ENCODE data around the gene LRP11.

DNA sequence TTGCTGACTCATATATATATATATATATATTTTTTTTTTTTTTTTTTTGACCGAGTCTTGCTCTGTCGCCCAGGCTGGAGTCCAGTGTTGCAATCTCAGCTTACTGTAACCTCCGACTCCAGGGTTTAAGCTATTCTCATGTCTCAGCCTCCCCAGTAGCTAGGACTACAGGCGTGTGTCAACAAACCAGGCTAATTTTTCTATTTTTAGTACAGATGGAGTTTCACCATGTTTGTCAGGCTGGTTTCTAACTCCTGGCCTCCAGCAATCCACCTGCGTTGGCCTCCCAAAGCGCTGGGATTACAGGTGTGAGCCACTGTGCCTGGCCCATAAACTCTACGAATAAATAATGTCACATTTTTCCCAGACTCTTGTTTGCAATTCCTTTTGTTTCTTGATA, 4.8 kb downstream of the LRP11 start:
- TF ChIP-seq, protein P1, sequence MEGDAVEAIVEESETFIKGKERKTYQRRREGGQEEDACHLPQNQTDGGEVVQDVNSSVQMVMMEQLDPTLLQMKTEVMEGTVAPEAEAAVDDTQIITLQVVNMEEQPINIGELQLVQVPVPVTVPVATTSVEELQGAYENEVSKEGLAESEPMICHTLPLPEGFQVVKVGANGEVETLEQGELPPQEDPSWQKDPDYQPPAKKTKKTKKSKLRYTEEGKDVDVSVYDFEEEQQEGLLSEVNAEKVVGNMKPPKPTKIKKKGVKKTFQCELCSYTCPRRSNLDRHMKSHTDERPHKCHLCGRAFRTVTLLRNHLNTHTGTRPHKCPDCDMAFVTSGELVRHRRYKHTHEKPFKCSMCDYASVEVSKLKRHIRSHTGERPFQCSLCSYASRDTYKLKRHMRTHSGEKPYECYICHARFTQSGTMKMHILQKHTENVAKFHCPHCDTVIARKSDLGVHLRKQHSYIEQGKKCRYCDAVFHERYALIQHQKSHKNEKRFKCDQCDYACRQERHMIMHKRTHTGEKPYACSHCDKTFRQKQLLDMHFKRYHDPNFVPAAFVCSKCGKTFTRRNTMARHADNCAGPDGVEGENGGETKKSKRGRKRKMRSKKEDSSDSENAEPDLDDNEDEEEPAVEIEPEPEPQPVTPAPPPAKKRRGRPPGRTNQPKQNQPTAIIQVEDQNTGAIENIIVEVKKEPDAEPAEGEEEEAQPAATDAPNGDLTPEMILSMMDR (tag by site-specific recombination; IDR thresholded peaks at IDR 0.05): no peak
- TF ChIP-seq ZFP3 (tag by site-specific recombination; IDR thresholded peaks at IDR 0.05; ENCODE audit: low read depth): no peak
- no peak for TF ChIP-seq GFI1B (tag by site-specific recombination; IDR thresholded peaks at IDR 0.05)
- TF ChIP-seq ZNF114 (tag by site-specific recombination; IDR thresholded peaks at IDR 0.05): no peak
- TF ChIP-seq, protein P2, sequence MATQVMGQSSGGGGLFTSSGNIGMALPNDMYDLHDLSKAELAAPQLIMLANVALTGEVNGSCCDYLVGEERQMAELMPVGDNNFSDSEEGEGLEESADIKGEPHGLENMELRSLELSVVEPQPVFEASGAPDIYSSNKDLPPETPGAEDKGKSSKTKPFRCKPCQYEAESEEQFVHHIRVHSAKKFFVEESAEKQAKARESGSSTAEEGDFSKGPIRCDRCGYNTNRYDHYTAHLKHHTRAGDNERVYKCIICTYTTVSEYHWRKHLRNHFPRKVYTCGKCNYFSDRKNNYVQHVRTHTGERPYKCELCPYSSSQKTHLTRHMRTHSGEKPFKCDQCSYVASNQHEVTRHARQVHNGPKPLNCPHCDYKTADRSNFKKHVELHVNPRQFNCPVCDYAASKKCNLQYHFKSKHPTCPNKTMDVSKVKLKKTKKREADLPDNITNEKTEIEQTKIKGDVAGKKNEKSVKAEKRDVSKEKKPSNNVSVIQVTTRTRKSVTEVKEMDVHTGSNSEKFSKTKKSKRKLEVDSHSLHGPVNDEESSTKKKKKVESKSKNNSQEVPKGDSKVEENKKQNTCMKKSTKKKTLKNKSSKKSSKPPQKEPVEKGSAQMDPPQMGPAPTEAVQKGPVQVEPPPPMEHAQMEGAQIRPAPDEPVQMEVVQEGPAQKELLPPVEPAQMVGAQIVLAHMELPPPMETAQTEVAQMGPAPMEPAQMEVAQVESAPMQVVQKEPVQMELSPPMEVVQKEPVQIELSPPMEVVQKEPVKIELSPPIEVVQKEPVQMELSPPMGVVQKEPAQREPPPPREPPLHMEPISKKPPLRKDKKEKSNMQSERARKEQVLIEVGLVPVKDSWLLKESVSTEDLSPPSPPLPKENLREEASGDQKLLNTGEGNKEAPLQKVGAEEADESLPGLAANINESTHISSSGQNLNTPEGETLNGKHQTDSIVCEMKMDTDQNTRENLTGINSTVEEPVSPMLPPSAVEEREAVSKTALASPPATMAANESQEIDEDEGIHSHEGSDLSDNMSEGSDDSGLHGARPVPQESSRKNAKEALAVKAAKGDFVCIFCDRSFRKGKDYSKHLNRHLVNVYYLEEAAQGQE (tag by site-specific recombination; IDR thresholded peaks at IDR 0.05): no peak
- TF ChIP-seq, protein P3, sequence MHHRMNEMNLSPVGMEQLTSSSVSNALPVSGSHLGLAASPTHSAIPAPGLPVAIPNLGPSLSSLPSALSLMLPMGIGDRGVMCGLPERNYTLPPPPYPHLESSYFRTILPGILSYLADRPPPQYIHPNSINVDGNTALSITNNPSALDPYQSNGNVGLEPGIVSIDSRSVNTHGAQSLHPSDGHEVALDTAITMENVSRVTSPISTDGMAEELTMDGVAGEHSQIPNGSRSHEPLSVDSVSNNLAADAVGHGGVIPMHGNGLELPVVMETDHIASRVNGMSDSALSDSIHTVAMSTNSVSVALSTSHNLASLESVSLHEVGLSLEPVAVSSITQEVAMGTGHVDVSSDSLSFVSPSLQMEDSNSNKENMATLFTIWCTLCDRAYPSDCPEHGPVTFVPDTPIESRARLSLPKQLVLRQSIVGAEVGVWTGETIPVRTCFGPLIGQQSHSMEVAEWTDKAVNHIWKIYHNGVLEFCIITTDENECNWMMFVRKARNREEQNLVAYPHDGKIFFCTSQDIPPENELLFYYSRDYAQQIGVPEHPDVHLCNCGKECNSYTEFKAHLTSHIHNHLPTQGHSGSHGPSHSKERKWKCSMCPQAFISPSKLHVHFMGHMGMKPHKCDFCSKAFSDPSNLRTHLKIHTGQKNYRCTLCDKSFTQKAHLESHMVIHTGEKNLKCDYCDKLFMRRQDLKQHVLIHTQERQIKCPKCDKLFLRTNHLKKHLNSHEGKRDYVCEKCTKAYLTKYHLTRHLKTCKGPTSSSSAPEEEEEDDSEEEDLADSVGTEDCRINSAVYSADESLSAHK (tag by site-specific recombination; IDR thresholded peaks at IDR 0.05): no peak
- no peak for TF ChIP-seq ZBTB8A (tag by site-specific recombination; IDR thresholded peaks at IDR 0.05)
- TF ChIP-seq OVOL3 (tag by site-specific recombination; IDR thresholded peaks at IDR 0.05): no peak
- TF ChIP-seq KLF16 (tag by site-specific recombination; IDR thresholded peaks at IDR 0.05): no peak

Measured in HEK293 (cell line).